ENCODE results near the gene PHKG1.
"Not testable (repeated sequence)": the region's sequence is repeated elsewhere in the genome, so short reads cannot be mapped to it uniquely, and the experiment has no call there.

PHKG1 gene

GRCh38 chr7:56081626-56082340 is 11.0 kb downstream of the PHKG1 start:
- no peak for DNase-seq

GRCh38 chr7:56080726-56081435 is 11.9 kb downstream of the PHKG1 start:
- not testable (repeated sequence) for DNase-seq

DNA sequence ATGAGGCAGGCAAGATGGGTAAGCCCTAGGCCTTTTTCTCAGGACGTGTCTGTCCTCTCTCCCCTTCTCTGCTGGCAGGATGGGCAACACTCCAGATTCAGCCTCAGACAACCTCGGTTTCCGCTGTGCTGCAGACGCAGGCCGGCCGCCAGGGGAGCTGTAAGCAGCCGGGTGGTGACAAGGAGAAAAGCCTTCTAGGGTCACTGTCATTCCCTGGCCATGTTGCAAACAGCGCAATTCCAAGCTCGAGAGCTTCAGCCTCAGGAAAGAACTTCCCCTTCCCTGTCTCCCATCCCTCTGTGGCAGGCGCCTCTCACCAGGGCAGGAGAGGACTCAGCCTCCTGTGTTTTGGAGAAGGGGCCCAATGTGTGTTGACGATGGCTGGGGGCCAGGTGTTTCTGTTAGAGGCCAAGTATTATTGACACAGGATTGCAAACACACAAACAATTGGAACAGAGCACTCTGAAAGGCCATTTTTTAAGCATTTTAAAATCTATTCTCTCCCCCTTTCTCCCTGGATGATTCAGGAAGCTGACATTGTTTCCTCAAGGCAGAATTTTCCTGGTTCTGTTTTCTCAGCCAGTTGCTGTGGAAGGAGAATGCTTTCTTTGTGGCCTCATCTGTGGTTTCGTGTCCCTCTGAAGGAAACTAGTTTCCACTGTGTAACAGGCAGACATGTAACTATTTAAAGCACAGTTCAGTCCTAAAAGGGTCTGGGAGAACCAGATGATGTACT is 13.1 kb downstream of the PHKG1 start:
- DNase-seq, result no peak

DNA sequence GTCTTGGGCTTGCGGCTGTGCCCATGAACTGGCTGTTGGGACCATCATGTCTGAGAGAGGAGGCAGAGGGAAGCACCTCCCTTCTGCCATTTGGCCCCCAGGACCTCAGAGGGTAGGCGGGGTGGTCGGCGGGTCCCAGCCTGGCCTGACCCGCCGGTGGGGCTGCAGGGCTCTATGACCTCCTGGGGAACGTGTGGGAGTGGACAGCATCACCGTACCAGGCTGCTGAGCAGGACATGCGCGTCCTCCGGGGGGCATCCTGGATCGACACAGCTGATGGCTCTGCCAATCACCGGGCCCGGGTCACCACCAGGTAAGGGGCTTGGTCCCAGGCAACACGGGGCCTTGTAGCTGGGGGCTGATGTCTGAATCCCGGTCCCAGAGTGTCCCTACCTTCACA is 14.6 kb downstream of the PHKG1 start:
- no peak for DNase-seq

GRCh38 chr7:56077681-56078080 is 15.1 kb downstream of the PHKG1 start:
- DNase-seq, result no peak

DNA sequence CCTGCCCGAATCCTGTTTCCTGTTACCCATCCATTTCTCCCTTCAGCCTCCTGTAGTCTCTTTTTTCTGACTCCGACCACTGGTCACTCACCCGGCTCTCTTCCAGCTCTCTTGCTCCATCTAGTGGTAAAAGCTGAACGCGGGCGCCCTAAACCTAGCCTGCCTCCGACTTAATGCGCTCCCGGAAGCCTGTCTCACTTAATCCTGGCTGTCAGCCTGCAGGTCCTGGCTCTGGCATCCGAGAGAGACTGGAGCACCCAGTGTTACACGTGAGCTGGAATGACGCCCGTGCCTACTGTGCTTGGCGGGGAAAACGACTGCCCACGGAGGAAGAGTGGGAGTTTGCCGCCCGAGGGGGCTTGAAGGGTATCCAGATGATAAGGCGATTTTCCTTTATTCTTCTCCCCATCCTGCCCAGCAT is 18.4 kb downstream of the PHKG1 start:
- DNase-seq, result peak in 4 of 5 donors; percentile 36 to 52 (median 50)

DNA sequence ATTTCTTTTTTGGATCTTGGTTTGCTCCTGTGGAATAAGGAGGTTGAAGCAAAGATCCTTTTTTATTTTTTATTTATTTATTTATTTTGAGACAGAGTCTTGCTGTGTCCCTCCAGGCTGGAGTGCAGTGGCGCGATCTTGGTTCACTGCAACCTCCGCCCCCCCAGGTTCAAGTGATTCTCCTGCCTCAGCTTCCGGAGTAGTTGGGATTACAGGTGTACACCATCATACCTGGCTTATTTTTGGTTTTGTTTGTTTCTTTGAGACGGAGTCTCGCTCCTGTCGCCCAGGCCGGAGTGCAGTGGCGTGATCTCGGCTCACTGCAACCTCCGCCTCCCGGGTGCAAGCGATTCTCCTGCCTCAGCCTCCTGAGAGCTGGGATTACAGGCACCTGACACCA is 26.4 kb downstream of the PHKG1 start:
- not testable (repeated sequence) for DNase-seq

DNA sequence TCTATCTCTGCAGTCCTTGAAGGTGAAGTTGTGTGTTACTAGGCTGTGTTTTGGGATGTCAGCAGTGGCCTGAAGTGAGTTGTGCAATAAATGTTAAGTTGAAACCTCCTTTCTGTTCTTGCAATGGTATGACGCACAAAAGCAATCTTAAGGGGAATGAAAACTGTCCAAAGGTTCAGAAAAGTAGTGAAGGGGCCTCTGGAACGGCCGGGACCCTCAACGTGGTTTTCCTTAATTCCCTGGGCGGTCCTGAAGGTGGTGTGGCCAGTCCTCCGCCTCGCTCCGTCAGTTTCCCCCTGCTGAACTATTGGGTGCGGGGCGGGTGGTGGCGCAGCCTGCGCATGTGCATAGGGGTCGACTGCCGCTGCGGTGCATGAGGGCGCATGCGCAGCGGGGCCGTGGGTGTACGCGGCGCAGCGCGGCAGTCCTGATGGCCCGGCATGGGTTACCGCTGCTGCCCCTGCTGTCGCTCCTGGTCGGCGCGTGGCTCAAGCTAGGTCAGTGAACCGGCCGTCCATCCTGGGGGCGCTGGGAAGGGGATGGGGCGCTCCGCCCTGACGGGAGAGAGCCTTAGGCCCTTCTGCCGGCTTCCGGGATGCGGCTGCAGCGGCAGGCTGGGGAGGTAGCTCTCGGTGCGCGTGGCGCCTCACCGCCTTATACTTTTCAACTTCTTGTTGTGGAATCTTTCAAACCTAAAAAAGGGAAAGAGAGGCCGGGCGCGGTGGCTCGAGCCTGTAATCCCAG is 28.7 kb downstream of the PHKG1 start, which contains the start of gene SUMF2:
Gene SUMF2 (plus strand): TSS at position 405 of the 744 bp plus-strand sequence. CDS start 26 bp downstream, at position 431.
- DNase-seq, result peak; percentile 86 to 91 (median 88)

GRCh38 chr7:56063500-56063881 is 29.3 kb downstream of the PHKG1 start:
- no peak for DNase-seq

GRCh38 chr7:56062382-56062781 is 30.4 kb downstream of the PHKG1 start:
- no peak for DNase-seq

DNA sequence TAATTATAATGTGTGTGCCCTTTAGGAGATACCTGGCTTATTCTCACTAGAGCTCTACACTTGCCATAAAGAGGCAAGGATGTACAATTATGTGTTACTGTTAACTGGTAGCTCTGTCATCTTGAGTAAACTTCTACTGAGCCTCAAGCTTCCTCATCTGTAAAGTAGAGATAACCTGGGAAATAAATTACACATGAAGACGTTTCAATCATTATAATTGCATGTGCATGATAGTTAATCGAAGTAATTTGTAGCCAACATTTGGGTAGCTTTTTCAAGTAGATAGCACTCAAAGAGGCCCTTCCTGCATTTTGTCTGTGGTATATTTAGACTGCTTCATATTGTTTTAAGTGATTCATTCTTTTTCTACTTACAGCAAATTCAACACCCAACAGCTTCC is 38.8 kb downstream of the PHKG1 start:
- no peak for DNase-seq

DNA sequence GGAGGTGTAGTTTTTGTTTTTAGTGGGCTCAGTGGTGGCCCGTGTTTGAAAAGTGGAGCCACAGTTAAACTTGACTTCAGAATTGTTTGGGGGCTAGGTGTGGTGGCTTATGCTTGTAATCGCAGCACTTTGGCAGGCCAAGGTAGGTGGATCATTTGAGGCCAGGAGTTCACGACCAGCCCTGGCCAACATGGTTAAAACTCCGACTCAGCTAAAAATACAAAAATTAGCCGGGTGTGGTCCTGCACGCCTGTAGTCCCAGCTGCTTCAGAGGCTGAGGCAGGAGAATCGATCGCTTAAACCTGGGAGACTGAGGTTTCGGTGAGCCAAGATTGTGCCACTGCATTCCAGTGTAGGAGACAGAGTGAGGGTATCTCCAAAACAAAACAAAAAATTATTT is 39.4 kb downstream of the PHKG1 start:
- DNase-seq, result no peak

DNA sequence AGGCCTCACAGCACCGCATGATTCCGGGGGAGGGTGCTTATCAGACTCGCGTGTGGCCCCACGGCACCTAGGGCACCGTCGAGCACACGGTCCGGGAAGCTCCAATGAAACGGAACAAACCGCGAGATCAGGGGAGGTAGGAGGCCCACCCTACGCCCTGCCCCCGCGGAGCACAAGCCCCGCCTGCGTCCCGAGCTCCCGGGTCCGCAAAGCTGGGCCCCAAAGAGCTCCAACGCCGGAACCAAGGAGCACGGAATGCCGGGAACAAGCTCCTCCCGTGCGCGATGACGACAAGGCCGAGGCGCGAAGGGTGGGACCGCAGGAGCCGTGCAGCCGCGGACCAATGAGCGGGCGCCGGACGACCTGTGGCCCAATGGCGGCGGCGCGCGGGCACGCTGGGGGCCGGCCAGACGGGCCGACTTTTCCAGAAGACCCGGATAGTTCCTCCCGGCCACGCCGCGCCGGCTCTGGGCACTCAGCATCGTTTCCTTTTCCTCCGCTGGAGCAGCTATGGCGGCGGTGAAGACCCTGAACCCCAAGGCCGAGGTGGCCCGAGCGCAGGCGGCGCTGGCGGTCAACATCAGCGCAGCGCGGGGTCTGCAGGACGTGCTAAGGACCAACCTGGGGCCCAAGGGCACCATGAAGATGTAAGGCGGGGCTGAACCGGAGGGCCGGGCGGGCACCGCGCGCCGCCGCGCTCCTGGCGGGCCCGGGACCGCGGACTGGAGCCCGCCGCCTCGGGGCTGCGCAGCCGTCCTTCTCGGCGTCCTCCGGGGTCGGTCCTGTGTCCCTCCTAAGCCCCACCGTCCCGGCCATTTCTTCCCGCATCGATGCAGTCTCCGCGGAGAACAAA is 41.2 kb downstream of the PHKG1 start, which contains the start of the genes CCT6A and PSPH:
Gene CCT6A (plus strand): TSS at position 427 of the 853 bp plus-strand sequence. CDS start 84 bp downstream, at position 511.
Gene PSPH (minus strand): TSS at position 106 of the 853 bp plus-strand sequence. CDS start 30,232 bp downstream, outside the sequence.
- peak; percentile 82 to 90 (median 85) for DNase-seq

DNA sequence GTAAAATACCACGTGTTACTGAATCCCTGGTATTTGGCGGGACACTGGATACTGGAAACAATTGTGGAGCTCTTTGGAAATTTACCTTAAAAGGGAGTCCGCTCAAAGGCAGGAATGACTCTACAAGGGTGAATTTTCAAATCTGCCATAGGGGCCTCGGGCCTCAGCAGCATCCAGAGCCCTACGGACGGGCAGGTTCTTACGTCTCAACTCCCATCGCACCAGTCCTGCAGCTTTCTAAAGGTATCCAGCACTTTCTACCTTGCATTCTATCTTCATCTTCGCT is 41.8 kb downstream of the PHKG1 start:
- DNase-seq, result no peak

DNA sequence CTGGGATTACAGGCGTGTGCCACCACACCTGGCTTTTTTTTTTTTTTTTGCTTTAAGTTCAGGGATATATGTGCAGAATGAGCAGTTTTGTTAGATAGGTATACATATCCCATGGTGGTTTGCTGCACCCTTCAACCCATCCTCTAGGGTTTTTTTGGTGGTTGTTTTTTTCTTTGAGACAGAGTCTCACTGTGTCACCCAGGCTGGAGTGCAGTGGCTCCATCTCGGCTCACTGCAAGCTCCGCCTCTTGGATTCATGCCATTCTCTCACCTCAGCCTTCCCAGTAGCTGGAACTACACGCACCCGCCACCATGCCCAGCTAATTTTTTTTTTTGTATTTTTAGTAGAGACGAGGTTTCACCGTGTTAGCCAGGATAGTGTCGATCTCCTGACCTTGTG is 44.0 kb downstream of the PHKG1 start:
- DNase-seq, result not testable (repeated sequence)

- no peak for DNase-seq
These were observed 44.5 kb downstream of the PHKG1 start for GRCh38 chr7:56048245-56048644.

GRCh38 chr7:56047446-56048116 is 45.2 kb downstream of the PHKG1 start:
- not testable (repeated sequence) for DNase-seq

DNA sequence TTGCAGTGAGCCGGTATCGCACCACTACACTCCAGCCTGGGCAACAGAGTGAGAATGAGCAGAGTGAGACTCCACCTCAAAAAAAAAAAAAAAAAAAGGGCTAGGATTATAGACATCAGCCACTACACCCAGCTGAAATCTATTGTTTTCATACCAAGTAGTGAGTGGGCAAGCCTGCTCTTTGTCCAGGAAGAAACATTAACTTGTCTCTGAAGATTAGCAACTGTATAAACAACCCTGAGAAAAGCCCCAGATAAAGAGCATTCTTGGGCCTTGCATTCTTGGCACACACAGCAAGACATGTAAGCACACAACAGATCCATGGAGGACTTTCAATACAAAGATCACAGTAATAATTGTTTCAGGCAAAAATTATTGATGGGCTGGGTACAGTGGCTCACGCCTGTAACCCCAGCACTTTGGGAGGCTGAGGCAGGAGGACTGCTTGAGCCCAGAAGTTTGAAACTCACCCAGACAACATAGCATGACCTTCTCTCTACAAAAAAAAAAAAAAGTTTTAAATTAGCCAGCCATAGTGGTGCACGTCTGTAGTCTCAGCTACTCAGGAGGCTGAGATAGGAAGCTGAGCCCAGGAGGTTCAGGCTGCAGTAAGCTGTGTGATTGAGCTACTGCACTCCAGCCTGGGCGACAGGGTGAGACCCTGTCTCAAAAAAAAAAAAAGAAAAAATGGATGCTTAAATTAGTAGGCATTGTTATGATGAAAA is 45.9 kb downstream of the PHKG1 start:
- no peak for DNase-seq

DNA sequence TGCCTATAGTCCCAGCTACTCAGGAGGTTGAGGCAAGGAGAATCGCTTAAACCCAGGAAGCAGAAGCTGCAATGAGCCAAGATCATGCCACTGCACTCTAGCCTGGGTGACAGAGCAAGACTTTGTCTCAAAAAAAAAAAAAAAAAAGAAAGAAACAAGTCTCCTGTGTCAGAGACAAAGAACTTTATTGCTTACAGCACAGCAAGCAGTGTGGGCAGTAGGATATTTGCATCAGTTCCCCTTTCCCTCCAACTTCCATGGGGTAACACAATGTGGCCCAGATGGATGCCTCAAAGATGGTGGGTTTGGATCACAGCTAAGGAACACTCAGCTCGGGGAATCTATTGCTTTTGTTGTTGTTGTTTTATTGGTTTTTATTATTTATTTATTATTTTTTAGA is 47.0 kb downstream of the PHKG1 start:
- DNase-seq, result not testable (repeated sequence)

GRCh38 chr7:56040730-56041129 is 52.0 kb downstream of the PHKG1 start:
- DNase-seq, result no peak

Data from T-helper 1 cell (primary cell).